ENCODE results near the gene AKAP13. TPM values are rescaled to one million over a fixed set of nuclear protein-coding genes. Genes with fewer than 3 reads are reported as not detected.

Gene AKAP13
- polyA plus RNA-seq, 1 of the 3 experiments (the other 2 are of a cell fraction), result 8.4 TPM

DNA sequence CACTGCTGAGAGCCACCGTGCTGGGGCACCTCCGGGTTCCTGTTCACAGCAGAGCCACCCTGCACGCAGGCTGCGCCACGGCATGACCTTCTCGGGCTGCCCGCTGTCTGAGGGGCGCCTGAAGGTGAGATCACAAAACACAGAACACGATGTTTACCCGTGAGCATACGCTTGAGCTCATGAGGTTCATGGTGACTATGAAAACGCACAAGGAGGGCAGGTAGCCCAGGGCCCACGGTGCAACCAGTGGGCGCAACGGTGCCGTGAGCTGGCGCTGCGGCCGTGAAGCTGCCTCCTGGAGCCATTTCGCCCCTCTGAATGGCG, 378.2 kb downstream of the AKAP13 start:
- H3K27ac ChIP-seq (ENCODE audit: low read depth in 2 of 2, low read length in 1 of 2), result no peak overlapping the region
- H2AFZ ChIP-seq (ENCODE audit: low read depth), result no peak overlapping the region
- no peak overlapping the region for H3K4me2 ChIP-seq
- DNase-seq, result no peak
- no peaks in the 10 kb centered on the region for H3K27me3 ChIP-seq (ENCODE audit: insufficient read depth)
- H3F3A ChIP-seq (replicated peaks; ENCODE audit: insufficient read depth), result no peaks in the 10 kb centered on the region
- H4K20me1 ChIP-seq (ENCODE audit: insufficient read depth), result no peaks in the 10 kb centered on the region
- H3K79me2 ChIP-seq (ENCODE audit: insufficient read depth), result no peaks in the 10 kb centered on the region
- H3K9me3 ChIP-seq, result no peaks in the 10 kb centered on the region
- H3K9me2 ChIP-seq, result no peaks in the 10 kb centered on the region
- peaks cover 0 to 12% of the 10 kb centered on the region in 2 experiments for H3K36me3 ChIP-seq (replicated peaks in 1 of 2; ENCODE audit: control insufficient read depth in 1 of 2, insufficient read depth in 2 of 2, low read length in 1 of 2)
- TF ChIP-seq RCOR1 (IDR thresholded peaks at IDR 0.05; ENCODE audit: low read length) (no peak), NFIC (IDR thresholded peaks at IDR 0.05; ENCODE audit: borderline replicate concordance) (no peak), TEAD4 (IDR thresholded peaks at IDR 0.05; ENCODE audit: borderline replicate concordance, insufficient read depth) (no peak), USF1 (IDR thresholded peaks at IDR 0.05; ENCODE audit: borderline replicate concordance, low read depth) (no peak), SMC3 (IDR thresholded peaks at IDR 0.05; ENCODE audit: low read depth, low read length) (no peak), ELF1 (IDR thresholded peaks at IDR 0.05) (no peak), YY1 (IDR thresholded peaks at IDR 0.05; ENCODE audit: low read depth) (no peak), FOSL2 (IDR thresholded peaks at IDR 0.05; ENCODE audit: borderline replicate concordance, low read depth) (no peak), FOXM1 (IDR thresholded peaks at IDR 0.05; ENCODE audit: low read depth) (no peak), FOXJ3 (CRISPR knock-in tag; IDR thresholded peaks at IDR 0.05) (no peak)
- TF ChIP-seq, protein P1, sequence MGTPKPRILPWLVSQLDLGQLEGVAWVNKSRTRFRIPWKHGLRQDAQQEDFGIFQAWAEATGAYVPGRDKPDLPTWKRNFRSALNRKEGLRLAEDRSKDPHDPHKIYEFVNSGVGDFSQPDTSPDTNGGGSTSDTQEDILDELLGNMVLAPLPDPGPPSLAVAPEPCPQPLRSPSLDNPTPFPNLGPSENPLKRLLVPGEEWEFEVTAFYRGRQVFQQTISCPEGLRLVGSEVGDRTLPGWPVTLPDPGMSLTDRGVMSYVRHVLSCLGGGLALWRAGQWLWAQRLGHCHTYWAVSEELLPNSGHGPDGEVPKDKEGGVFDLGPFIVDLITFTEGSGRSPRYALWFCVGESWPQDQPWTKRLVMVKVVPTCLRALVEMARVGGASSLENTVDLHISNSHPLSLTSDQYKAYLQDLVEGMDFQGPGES (IDR thresholded peaks at IDR 0.05; ENCODE audit: low read depth, low read length), result no peak
- H3K4me3 ChIP-seq (ENCODE audit: low read depth in 2 of 2, low read length in 1 of 2), result no peak overlapping the region
- peaks cover 0 to 52% of the 10 kb centered on the region in 2 experiments; a peak in 1 of 4 replicates for H3K4me1 ChIP-seq (ENCODE audit: control insufficient read depth in 1 of 2, insufficient read depth in 2 of 2, low read depth in 1 of 2, low read length in 1 of 2)
- ChIA-PET POLR2A (no interaction called here), CTCF (interaction anchor here (1.7 to 2.5 kb wide), 2 partner anchors 12 to 73 kb away, joined by 4 to 8 read pairs; no protein-coding TSS in a partner anchor)
- WGBS (ENCODE audit: low lambda C conversion rate), result 95% methylated on average over 14 of the region's 21 CpGs
- H3K9ac ChIP-seq, result no peak overlapping the region

DNA sequence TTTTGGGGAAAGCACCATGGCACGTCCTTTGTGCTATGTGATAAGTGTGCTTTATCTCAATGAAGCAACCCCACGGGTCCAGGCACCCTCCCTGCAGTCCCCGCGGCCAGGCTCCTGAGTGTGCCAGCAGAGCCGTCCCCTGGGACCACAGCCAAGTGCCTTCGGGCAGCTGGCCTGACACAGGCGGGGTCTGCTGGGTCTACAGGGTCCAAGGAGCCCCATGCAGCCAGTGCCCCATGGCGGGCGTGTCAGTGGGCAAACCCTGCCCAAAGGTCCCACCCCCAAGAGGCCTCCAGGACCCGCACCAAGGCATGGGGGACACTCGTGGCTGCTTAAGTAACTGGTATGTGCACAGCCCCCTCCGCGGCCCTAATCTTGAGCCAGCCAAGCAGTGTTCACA, 379.0 kb downstream of the AKAP13 start:
- Histone ChIP-seq H3K36me3 (replicated peaks in 1 of 2; ENCODE audit: control insufficient read depth in 1 of 2, insufficient read depth in 2 of 2, low read length in 1 of 2) (peaks cover 0 to 12% of the 10 kb centered on the region in 2 experiments), H3K9ac (no peak overlapping the region), H3K4me2 (no peak overlapping the region), H3K9me3 (no peaks in the 10 kb centered on the region), H3K9me2 (no peaks in the 10 kb centered on the region), H3F3A (replicated peaks; ENCODE audit: insufficient read depth) (no peaks in the 10 kb centered on the region), H4K20me1 (ENCODE audit: insufficient read depth) (no peaks in the 10 kb centered on the region), H3K79me2 (ENCODE audit: insufficient read depth) (no peaks in the 10 kb centered on the region), H3K4me3 (ENCODE audit: low read depth in 2 of 2, low read length in 1 of 2) (no peak overlapping the region), H3K27ac (ENCODE audit: low read depth in 2 of 2, low read length in 1 of 2) (no peak overlapping the region; a peak in 1 of 4 replicates), H3K4me1 (ENCODE audit: control insufficient read depth in 1 of 2, insufficient read depth in 2 of 2, low read depth in 1 of 2, low read length in 1 of 2) (peaks cover 5 to 60% of the 10 kb centered on the region in 2 experiments; a peak in 2 of 4 replicates), H3K27me3 (ENCODE audit: insufficient read depth) (no peaks in the 10 kb centered on the region), H2AFZ (ENCODE audit: low read depth) (no peak overlapping the region)
- ChIA-PET POLR2A (no interaction called here), CTCF (interaction anchor here (1.0 to 2.5 kb wide), 3 partner anchors 27 to 81 kb away, joined by 3 to 8 read pairs (median 3); no protein-coding TSS in a partner anchor)
- WGBS (ENCODE audit: low lambda C conversion rate), result 44% methylated on average over 4 of the region's 13 CpGs
- DNase-seq, result peak; percentile 85
- TF ChIP-seq USF1 (IDR thresholded peaks at IDR 0.05; ENCODE audit: borderline replicate concordance, low read depth) (no peak), YY1 (IDR thresholded peaks at IDR 0.05; ENCODE audit: low read depth) (no peak), RAD21 (IDR thresholded peaks at IDR 0.05; ENCODE audit: low read length) (no peak), CHD2 (IDR thresholded peaks at IDR 0.05; ENCODE audit: low read length, partially characterized antibody) (peak; percentile 19)
- TF ChIP-seq, protein P2, sequence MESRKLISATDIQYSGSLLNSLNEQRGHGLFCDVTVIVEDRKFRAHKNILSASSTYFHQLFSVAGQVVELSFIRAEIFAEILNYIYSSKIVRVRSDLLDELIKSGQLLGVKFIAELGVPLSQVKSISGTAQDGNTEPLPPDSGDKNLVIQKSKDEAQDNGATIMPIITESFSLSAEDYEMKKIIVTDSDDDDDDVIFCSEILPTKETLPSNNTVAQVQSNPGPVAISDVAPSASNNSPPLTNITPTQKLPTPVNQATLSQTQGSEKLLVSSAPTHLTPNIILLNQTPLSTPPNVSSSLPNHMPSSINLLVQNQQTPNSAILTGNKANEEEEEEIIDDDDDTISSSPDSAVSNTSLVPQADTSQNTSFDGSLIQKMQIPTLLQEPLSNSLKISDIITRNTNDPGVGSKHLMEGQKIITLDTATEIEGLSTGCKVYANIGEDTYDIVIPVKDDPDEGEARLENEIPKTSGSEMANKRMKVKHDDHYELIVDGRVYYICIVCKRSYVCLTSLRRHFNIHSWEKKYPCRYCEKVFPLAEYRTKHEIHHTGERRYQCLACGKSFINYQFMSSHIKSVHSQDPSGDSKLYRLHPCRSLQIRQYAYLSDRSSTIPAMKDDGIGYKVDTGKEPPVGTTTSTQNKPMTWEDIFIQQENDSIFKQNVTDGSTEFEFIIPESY (IDR thresholded peaks at IDR 0.05; ENCODE audit: borderline replicate concordance, low read depth), result no peak

Measured in SK-N-SH (cell line).